ENCODE data around the gene PCDH7.

DNA sequence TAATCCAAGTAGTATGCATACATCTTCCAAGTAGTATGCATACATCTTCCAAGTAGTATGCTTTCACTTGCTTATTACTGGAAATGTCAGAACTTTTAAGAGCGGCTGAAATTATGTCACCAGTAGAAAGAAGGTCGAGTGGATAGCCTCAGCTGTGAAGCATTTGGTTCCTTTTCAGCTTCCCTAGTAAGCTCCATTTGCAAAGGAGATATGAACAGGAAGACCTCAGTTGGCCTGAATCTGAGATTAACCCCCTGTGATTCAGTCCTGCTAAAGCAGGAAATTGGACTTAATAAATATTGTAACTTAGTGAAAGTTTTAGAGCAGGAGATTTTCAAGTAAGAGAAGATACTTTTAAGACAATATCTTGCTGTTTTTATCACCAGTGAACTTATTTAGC lies 48.1 kb downstream of the PCDH7 start:
- TF ChIP-seq POLR2AphosphoS5 (IDR thresholded peaks at IDR 0.05; ENCODE audit: low read depth, low read length) (no peak), YY1 (IDR thresholded peaks at IDR 0.05; ENCODE audit: low read depth) (no peak), GABPA (IDR thresholded peaks at IDR 0.05; ENCODE audit: low read depth) (no peak), CHD2 (IDR thresholded peaks at IDR 0.05; ENCODE audit: low read length, partially characterized antibody) (no peak), TEAD4 (IDR thresholded peaks at IDR 0.05; ENCODE audit: borderline replicate concordance, insufficient read depth) (no peak), RFX5 (IDR thresholded peaks at IDR 0.05; ENCODE audit: low read length) (no peak)
- TF ChIP-seq, protein P1, sequence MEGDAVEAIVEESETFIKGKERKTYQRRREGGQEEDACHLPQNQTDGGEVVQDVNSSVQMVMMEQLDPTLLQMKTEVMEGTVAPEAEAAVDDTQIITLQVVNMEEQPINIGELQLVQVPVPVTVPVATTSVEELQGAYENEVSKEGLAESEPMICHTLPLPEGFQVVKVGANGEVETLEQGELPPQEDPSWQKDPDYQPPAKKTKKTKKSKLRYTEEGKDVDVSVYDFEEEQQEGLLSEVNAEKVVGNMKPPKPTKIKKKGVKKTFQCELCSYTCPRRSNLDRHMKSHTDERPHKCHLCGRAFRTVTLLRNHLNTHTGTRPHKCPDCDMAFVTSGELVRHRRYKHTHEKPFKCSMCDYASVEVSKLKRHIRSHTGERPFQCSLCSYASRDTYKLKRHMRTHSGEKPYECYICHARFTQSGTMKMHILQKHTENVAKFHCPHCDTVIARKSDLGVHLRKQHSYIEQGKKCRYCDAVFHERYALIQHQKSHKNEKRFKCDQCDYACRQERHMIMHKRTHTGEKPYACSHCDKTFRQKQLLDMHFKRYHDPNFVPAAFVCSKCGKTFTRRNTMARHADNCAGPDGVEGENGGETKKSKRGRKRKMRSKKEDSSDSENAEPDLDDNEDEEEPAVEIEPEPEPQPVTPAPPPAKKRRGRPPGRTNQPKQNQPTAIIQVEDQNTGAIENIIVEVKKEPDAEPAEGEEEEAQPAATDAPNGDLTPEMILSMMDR (IDR thresholded peaks at IDR 0.05), result no peak
- TF ChIP-seq, protein P2, sequence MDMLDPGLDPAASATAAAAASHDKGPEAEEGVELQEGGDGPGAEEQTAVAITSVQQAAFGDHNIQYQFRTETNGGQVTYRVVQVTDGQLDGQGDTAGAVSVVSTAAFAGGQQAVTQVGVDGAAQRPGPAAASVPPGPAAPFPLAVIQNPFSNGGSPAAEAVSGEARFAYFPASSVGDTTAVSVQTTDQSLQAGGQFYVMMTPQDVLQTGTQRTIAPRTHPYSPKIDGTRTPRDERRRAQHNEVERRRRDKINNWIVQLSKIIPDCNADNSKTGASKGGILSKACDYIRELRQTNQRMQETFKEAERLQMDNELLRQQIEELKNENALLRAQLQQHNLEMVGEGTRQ (IDR thresholded peaks at IDR 0.05; ENCODE audit: borderline replicate concordance, low read depth, low read length), result no peak

All from SK-N-SH (cell line).